Transverse colon (tissue), 3 donors: ENCODE data around the gene LRRC23.

Experiments used
- CTCF ChIP-seq, 5 experiments: fragments of 200-600 bp in 3 of 5; fragments of 450-650 bp in 2 of 5; sonication (generic) in 3 of 5; IDR thresholded peaks; 1 replicate in 2 of 5; 2 replicates in 3 of 5; pipeline ENCODE4 v1.5.1; 2016 to 2017; ENCODE audit warnings: antibody characterized with exemption in 5 of 5, inconsistent platforms in 3 of 5, mild to moderate bottlenecking in 2 of 5, moderate library complexity in 1 of 5
- POLR2A ChIP-seq: fragments of 450-650 bp; IDR thresholded peaks from one replicate; pipeline ENCODE4 v1.6.1; 2016; ENCODE audit warnings: antibody characterized with exemption, mild to moderate bottlenecking, moderate library complexity

GRCh38 chr12:6883252-6883651, 21.4 kb upstream of the LRRC23 start:
- TF ChIP-seq CTCF (IDR thresholded peaks at IDR 0.05) (no peak), POLR2A (no peak)
